HCT116 (cell line): Measurements from ENCODE around the gene NT5C3B. TPM values are rescaled to one million over a fixed set of nuclear protein-coding genes. Genes with fewer than 3 reads are reported as not detected.

Source experiments
- ATAC-seq: fragments of 200-7000 bp; cut with Tn5 transposase; 2 replicates; pipeline ENCODE4 v1.9.1; 2020; ENCODE audit warnings: mild to moderate bottlenecking, moderate library complexity
- BruUV-seq: library from RNA; stranded (reverse); fragments of 400-500 nt; replicated peaks from 2 replicates; lab custom pipeline; 2021; lab: Mats Ljungman, UMichigan
- CTCF ChIA-PET: fragments of 300-600 bp; sonication (Branson Sonifier 250); formaldehyde crosslinking; loops from one replicate; lab custom pipeline; 2021; ENCODE audit warnings: antibody characterized with exemption; lab: Charles Lee
- POLR2A ChIA-PET: fragments of 300-600, 350-600 bp; sonication (Branson Sonifier 250); formaldehyde crosslinking; loops from one replicate; lab custom pipeline; 2021; ENCODE audit warnings: antibody characterized with exemption; lab: Charles Lee
- RAD21 ChIA-PET, 2 experiments: fragments of 300-600 bp; sonication (Branson Sonifier 250); formaldehyde crosslinking; loops; one replicate each; lab custom pipeline; 2023; ENCODE audit warnings: low total read pairs in 2 of 2; ENCODE audit not compliant: uncharacterized antibody in 2 of 2, unreplicated experiment in 2 of 2, low non-redundant PET in 1 of 2; lab: Charles Lee
- DNase-seq: peaks from one replicate; pipeline ENCODE4 v3.0.0-alpha.2; 2010; ENCODE audit warnings: low read depth, low spot score
- H2AFZ ChIP-seq: fragments of 200-600 bp; shearing (Covaris generic), sonication (generic); 2 replicates; pipeline ENCODE4 v1.6.1; 2017; ENCODE audit warnings: low read depth, mixed run types, mixed read lengths, antibody characterized with exemption, low read length; ENCODE audit not compliant: poor library complexity, severe bottlenecking
- H3K27ac ChIP-seq: 2 replicates; pipeline ENCODE4 v1.5.1; 2012; ENCODE audit warnings: low read depth, low read length
- H3K27me3 ChIP-seq: fragments of 200-600 bp; sonication (generic); 2 replicates; pipeline ENCODE4 v1.6.1; 2016; ENCODE audit warnings: mixed run types, low read length, mixed read lengths; ENCODE audit not compliant: insufficient read depth
- H3K36me3 ChIP-seq, 2 experiments: fragments of 200-500 bp in 1 of 2; fragments of 200-600 bp in 1 of 2; sonication (Bioruptor generic) in 1 of 2; sonication (generic) in 1 of 2; 2 replicates each; pipeline versions ENCODE4 v1.5.1 to v1.6.1; 2014 to 2016; ENCODE audit warnings: low read length in 2 of 2, inconsistent platforms in 1 of 2, mixed read lengths in 1 of 2, mixed run types in 1 of 2; ENCODE audit not compliant: insufficient read depth in 2 of 2, control insufficient read depth in 1 of 2
- H3K4me1 ChIP-seq, 2 experiments: fragments of 200-600 bp in 1 of 2; sonication (generic) in 1 of 2; 2 replicates each; pipeline versions ENCODE4 v1.5.1 to v1.6.1; 2012 to 2017; ENCODE audit warnings: low read length in 2 of 2, inconsistent platforms in 1 of 2, mild to moderate bottlenecking in 1 of 2, mixed read lengths in 1 of 2, mixed run types in 1 of 2, moderate library complexity in 1 of 2; ENCODE audit not compliant: insufficient read depth in 2 of 2, control insufficient read depth in 1 of 2
- H3K4me2 ChIP-seq: fragments of 200-600 bp; sonication (generic); 2 replicates; pipeline ENCODE4 v1.6.1; 2017; ENCODE audit warnings: mixed run types, low read length, mixed read lengths
- H3K4me3 ChIP-seq, 2 experiments: fragments of 200-600 bp in 1 of 2; sonication (generic) in 1 of 2; replicated peaks in 1 of 2; 2 replicates each; pipeline ENCODE4 v1.5.1; 2011 to 2016; ENCODE audit warnings: low read length in 2 of 2, control low read depth in 1 of 2, low read depth in 1 of 2, mild to moderate bottlenecking in 1 of 2, mixed read lengths in 1 of 2, mixed run types in 1 of 2
- H3K79me2 ChIP-seq: fragments of 200-600 bp; sonication (generic); 2 replicates; pipeline ENCODE4 v1.6.1; 2017; ENCODE audit warnings: mild to moderate bottlenecking, mixed run types, low read length, moderate library complexity, mixed read lengths; ENCODE audit not compliant: insufficient read depth
- H3K9ac ChIP-seq: fragments of 200-600 bp; sonication (generic); 2 replicates; pipeline ENCODE4 v1.6.1; 2016; ENCODE audit warnings: low read length, mixed read lengths
- H3K9me2 ChIP-seq: fragments of 200-600 bp; sonication (generic), shearing (Covaris generic); 2 replicates; pipeline ENCODE4 v1.6.1; 2017; ENCODE audit warnings: mixed run types, mild to moderate bottlenecking, moderate library complexity; ENCODE audit not compliant: insufficient read depth
- H3K9me3 ChIP-seq, 2 experiments: fragments of 200-500 bp in 1 of 2; fragments of 200-600 bp in 1 of 2; sonication (Bioruptor generic) in 1 of 2; sonication (generic) in 1 of 2; 2 replicates each; pipeline ENCODE4 v1.6.1; 2014 to 2017; ENCODE audit warnings: low read length in 2 of 2, mixed read lengths in 2 of 2, inconsistent platforms in 1 of 2, low read depth in 1 of 2, mild to moderate bottlenecking in 1 of 2, mixed run types in 1 of 2, moderate library complexity in 1 of 2; ENCODE audit not compliant: control insufficient read depth in 1 of 2, insufficient read depth in 1 of 2
- H4K20me1 ChIP-seq: fragments of 200-600 bp; sonication (generic), shearing (Covaris generic); 2 replicates; pipeline ENCODE4 v1.6.1; 2017; ENCODE audit warnings: mixed run types, mild to moderate bottlenecking, moderate library complexity; ENCODE audit not compliant: insufficient read depth
- CBX3 ChIP-seq: IDR thresholded peaks from 2 replicates; pipeline ENCODE4 v1.6.1; 2012; ENCODE audit warnings: low read depth
- CEBPB ChIP-seq: IDR thresholded peaks from 2 replicates; pipeline ENCODE4 v1.6.1; 2012; ENCODE audit warnings: low read depth
- EZH2phosphoT487 ChIP-seq: fragments of 200-600 bp; IDR thresholded peaks from 2 replicates; pipeline ENCODE4 v1.6.1; 2018; ENCODE audit warnings: antibody characterized with exemption, borderline replicate concordance
- POLR2A ChIP-seq: IDR thresholded peaks from 2 replicates; pipeline ENCODE4 v1.7.0; 2011; ENCODE audit warnings: borderline replicate concordance; ENCODE audit not compliant: insufficient read depth, insufficient read length; ENCODE audit errors: extremely low read depth
- ZFX ChIP-seq: fragments of 450-650 bp; IDR thresholded peaks from 2 replicates; pipeline ENCODE4 v1.6.1; 2017
- intact Hi-C: fragments of 100-400 bp; cut with micrococcal nuclease; formaldehyde crosslinking; loops from 2 replicates; pipeline ENCODE4 v1.10.0; 2022
- total RNA-seq: library from RNA; stranded (reverse); gene quantifications from one replicate; pipeline ENCODE4 v1.2.1, GENCODE V29; 2021; ENCODE audit not compliant: unreplicated experiment
- TF ChIP-seq, protein P1 (sequence below): IDR thresholded peaks from 2 replicates; pipeline ENCODE4 v1.6.1; 2012; ENCODE audit warnings: low read depth
- TF ChIP-seq, protein P2 (sequence below): IDR thresholded peaks from 2 replicates; pipeline ENCODE4 v1.6.1; 2011; ENCODE audit warnings: mild to moderate bottlenecking, low read length, moderate library complexity; ENCODE audit not compliant: insufficient replicate concordance; ENCODE audit errors: extremely low read depth
- TF ChIP-seq, protein P3 (sequence below): IDR thresholded peaks from 2 replicates; pipeline ENCODE4 v1.6.1; 2012

Gene NT5C3B
- total RNA-seq, 1 experiment from 2014 or later = 110 TPM

GRCh38 chr17:41816637-41817320 is 19.3 kb downstream of the NT5C3B start:
- H3K79me2 ChIP-seq = peaks cover 20% of the 10 kb centered on the region; the same call in 1 of the 2 replicates
- intact Hi-C loops = no loop called here
- no peak overlapping the region for H3K4me3 ChIP-seq
- H3K4me2 ChIP-seq = no peak overlapping the region
- no peak overlapping the region for H3K27ac ChIP-seq
- no peaks in the 10 kb centered on the region for H4K20me1 ChIP-seq
- no peaks in the 10 kb centered on the region for H3K9me2 ChIP-seq
- no peak for ATAC-seq
- H3K9me3 ChIP-seq = no peaks in the 10 kb centered on the region
- H3K9ac ChIP-seq = no peak overlapping the region
- BruUV-seq = no TSS peak
- H3K4me1 ChIP-seq = peaks cover 2 to 20% of the 10 kb centered on the region in 2 experiments; a peak in 3 of 4 replicates
- H3K27me3 ChIP-seq = no peaks in the 10 kb centered on the region
- POLR2A ChIA-PET = no interaction called here
- no peak for DNase-seq
- CTCF ChIA-PET = no interaction called here
- no peak overlapping the region for H2AFZ ChIP-seq
- RAD21 ChIA-PET = no interaction called here
- no peaks in the 10 kb centered on the region; a peak in 1 of 4 replicates for H3K36me3 ChIP-seq
- TF ChIP-seq, protein P1, sequence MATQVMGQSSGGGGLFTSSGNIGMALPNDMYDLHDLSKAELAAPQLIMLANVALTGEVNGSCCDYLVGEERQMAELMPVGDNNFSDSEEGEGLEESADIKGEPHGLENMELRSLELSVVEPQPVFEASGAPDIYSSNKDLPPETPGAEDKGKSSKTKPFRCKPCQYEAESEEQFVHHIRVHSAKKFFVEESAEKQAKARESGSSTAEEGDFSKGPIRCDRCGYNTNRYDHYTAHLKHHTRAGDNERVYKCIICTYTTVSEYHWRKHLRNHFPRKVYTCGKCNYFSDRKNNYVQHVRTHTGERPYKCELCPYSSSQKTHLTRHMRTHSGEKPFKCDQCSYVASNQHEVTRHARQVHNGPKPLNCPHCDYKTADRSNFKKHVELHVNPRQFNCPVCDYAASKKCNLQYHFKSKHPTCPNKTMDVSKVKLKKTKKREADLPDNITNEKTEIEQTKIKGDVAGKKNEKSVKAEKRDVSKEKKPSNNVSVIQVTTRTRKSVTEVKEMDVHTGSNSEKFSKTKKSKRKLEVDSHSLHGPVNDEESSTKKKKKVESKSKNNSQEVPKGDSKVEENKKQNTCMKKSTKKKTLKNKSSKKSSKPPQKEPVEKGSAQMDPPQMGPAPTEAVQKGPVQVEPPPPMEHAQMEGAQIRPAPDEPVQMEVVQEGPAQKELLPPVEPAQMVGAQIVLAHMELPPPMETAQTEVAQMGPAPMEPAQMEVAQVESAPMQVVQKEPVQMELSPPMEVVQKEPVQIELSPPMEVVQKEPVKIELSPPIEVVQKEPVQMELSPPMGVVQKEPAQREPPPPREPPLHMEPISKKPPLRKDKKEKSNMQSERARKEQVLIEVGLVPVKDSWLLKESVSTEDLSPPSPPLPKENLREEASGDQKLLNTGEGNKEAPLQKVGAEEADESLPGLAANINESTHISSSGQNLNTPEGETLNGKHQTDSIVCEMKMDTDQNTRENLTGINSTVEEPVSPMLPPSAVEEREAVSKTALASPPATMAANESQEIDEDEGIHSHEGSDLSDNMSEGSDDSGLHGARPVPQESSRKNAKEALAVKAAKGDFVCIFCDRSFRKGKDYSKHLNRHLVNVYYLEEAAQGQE = no peak
- TF ChIP-seq, protein P2, sequence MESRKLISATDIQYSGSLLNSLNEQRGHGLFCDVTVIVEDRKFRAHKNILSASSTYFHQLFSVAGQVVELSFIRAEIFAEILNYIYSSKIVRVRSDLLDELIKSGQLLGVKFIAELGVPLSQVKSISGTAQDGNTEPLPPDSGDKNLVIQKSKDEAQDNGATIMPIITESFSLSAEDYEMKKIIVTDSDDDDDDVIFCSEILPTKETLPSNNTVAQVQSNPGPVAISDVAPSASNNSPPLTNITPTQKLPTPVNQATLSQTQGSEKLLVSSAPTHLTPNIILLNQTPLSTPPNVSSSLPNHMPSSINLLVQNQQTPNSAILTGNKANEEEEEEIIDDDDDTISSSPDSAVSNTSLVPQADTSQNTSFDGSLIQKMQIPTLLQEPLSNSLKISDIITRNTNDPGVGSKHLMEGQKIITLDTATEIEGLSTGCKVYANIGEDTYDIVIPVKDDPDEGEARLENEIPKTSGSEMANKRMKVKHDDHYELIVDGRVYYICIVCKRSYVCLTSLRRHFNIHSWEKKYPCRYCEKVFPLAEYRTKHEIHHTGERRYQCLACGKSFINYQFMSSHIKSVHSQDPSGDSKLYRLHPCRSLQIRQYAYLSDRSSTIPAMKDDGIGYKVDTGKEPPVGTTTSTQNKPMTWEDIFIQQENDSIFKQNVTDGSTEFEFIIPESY = no peak
- TF ChIP-seq CEBPB = no peak
- TF ChIP-seq, protein P3, sequence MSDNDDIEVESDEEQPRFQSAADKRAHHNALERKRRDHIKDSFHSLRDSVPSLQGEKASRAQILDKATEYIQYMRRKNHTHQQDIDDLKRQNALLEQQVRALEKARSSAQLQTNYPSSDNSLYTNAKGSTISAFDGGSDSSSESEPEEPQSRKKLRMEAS = no peak
- TF ChIP-seq POLR2A = no peak
- no peak for TF ChIP-seq CBX3
- no peak for TF ChIP-seq EZH2phosphoT487
- no peak for TF ChIP-seq ZFX
- TF ChIP-seq, all 23 proteins: peak for 0
